CD14-positive monocyte (primary cell): ENCODE data around the gene GATD1. TPM values are rescaled to one million over a fixed set of nuclear protein-coding genes. Genes with fewer than 3 reads are reported as not detected.
A peak's percentile ranks its signal among the peaks of the same experiment; 100 is the strongest.

Source experiments
- DNase-seq, 3 donors: peaks; one replicate each; pipeline ENCODE4 v3.0.0-alpha.2; 2011 to 2022
- H2AFZ ChIP-seq: 2 replicates; pipeline ENCODE4 v1.6.0; 2012; ENCODE audit warnings: mild to moderate bottlenecking, low read depth, low read length, inconsistent platforms; ENCODE audit not compliant: insufficient read depth, poor library complexity, severe bottlenecking
- H3K27ac ChIP-seq, 2 donors: 1 replicate in 1 of 2; 2 replicates in 1 of 2; pipeline ENCODE4 v1.5.1; 2012 to 2013; ENCODE audit warnings: low read length in 2 of 2, control low read depth in 1 of 2, inconsistent platforms in 1 of 2, low read depth in 1 of 2, mild to moderate bottlenecking in 1 of 2
- H3K27me3 ChIP-seq, 2 donors: one replicate each; pipeline versions ENCODE4 v1.6.0 to v1.6.1; 2011 to 2013; ENCODE audit warnings: low read length in 2 of 2; ENCODE audit not compliant: control insufficient read depth in 2 of 2, insufficient read depth in 2 of 2
- H3K36me3 ChIP-seq, 2 donors: replicated peaks in 1 of 2; 1 replicate in 1 of 2; 2 replicates in 1 of 2; pipeline versions ENCODE4 v1.5.1 to v1.6.1; 2012 to 2013; ENCODE audit warnings: low read length in 2 of 2, control low read depth in 1 of 2, inconsistent platforms in 1 of 2, mild to moderate bottlenecking in 1 of 2; ENCODE audit not compliant: insufficient read depth in 2 of 2, control insufficient read depth in 1 of 2
- H3K4me1 ChIP-seq, 2 donors: 1 replicate in 1 of 2; 2 replicates in 1 of 2; pipeline versions ENCODE4 v1.5.1 to v1.6.1; 2012 to 2013; ENCODE audit warnings: low read length in 2 of 2, control low read depth in 1 of 2, inconsistent platforms in 1 of 2, mild to moderate bottlenecking in 1 of 2, moderate library complexity in 1 of 2; ENCODE audit not compliant: insufficient read depth in 2 of 2, control insufficient read depth in 1 of 2
- H3K4me2 ChIP-seq: replicated peaks from 2 replicates; pipeline ENCODE3; 2012; ENCODE audit warnings: low read length, moderate library complexity, mild to moderate bottlenecking; ENCODE audit not compliant: poor library complexity, severe bottlenecking; ENCODE audit errors: extremely low read depth
- H3K4me3 ChIP-seq, 3 experiments: fragments of 200-600 bp in 1 of 3; sonication (generic) in 1 of 3; replicated peaks in 1 of 3; 1 replicate in 2 of 3; 2 replicates in 1 of 3; pipeline ENCODE4 v1.5.1; 2011 to 2013; ENCODE audit warnings: low read length in 3 of 3, mild to moderate bottlenecking in 3 of 3, control low read depth in 2 of 3, low read depth in 2 of 3, inconsistent platforms in 1 of 3, moderate library complexity in 1 of 3
- H3K79me2 ChIP-seq: 2 replicates; pipeline ENCODE4 v1.6.0; 2012; ENCODE audit warnings: mild to moderate bottlenecking, control low read depth, inconsistent platforms, low read length, moderate library complexity; ENCODE audit not compliant: insufficient read depth
- H3K9ac ChIP-seq: 2 replicates; pipeline ENCODE4 v1.6.0; 2017; ENCODE audit warnings: low read length, mild to moderate bottlenecking; ENCODE audit not compliant: insufficient read depth, poor library complexity, severe bottlenecking
- H3K9me3 ChIP-seq, 2 donors: replicated peaks in 1 of 2; 1 replicate in 1 of 2; 2 replicates in 1 of 2; pipeline versions ENCODE4 v1.5.1 to v1.6.1; 2012 to 2013; ENCODE audit warnings: low read length in 2 of 2, control low read depth in 1 of 2; ENCODE audit not compliant: control insufficient read depth in 1 of 2, insufficient read depth in 1 of 2
- H4K20me1 ChIP-seq: 2 replicates; pipeline ENCODE4 v1.6.0; 2012; ENCODE audit warnings: mild to moderate bottlenecking, low read length, control low read depth, moderate library complexity; ENCODE audit not compliant: insufficient read depth
- H3K27ac Mint-ChIP-seq, 7 donors: one replicate each; pipeline ENCODE4 v1.8.0; 2020; ENCODE audit warnings: mild to moderate bottlenecking in 7 of 7, mixed read lengths in 7 of 7, moderate library complexity in 6 of 7, inconsistent platforms in 2 of 7
- H3K27me3 Mint-ChIP-seq, 3 donors: one replicate each; pipeline ENCODE4 v1.8.0; 2021 to 2022; ENCODE audit warnings: low read depth in 3 of 3, mild to moderate bottlenecking in 3 of 3, mixed read lengths in 3 of 3, moderate library complexity in 3 of 3, inconsistent platforms in 1 of 3
- H3K36me3 Mint-ChIP-seq, 2 donors: one replicate each; pipeline ENCODE4 v1.8.0; 2020; ENCODE audit warnings: mixed read lengths in 2 of 2, inconsistent platforms in 1 of 2, mild to moderate bottlenecking in 1 of 2
- H3K4me1 Mint-ChIP-seq: one replicate; pipeline ENCODE4 v1.8.0; 2020; ENCODE audit warnings: mild to moderate bottlenecking, mixed read lengths
- H3K4me3 Mint-ChIP-seq, 2 donors: one replicate each; pipeline ENCODE4 v1.8.0; 2020; ENCODE audit warnings: mild to moderate bottlenecking in 2 of 2, mixed read lengths in 2 of 2, moderate library complexity in 1 of 2
- H3K9me3 Mint-ChIP-seq, 7 donors: one replicate each; pipeline ENCODE4 v1.8.0; 2020 to 2022; ENCODE audit warnings: mixed read lengths in 7 of 7, mild to moderate bottlenecking in 6 of 7, moderate library complexity in 6 of 7, inconsistent platforms in 2 of 7
- CTCF ChIP-seq: fragments of 200-600 bp; IDR thresholded peaks from one replicate; pipeline ENCODE4 v1.8.0; 2022; ENCODE audit warnings: antibody characterized with exemption, mild to moderate bottlenecking
- WGBS: methylation state at CpG from one replicate; pipeline ENCODE4 v1.1.5; 2013; ENCODE audit warnings: missing lambda C conversion rate; ENCODE audit not compliant: insufficient coverage; 5-methylcytosine and 5-hydroxymethylcytosine counted together
- intact Hi-C, 2 donors: fragments of 100-400 bp; cut with micrococcal nuclease; formaldehyde crosslinking; loops; one replicate each; pipeline versions ENCODE4 v1.15.0 to v1.15.1; 2023
- polyA plus RNA-seq, 3 donors: library from polyadenylated mRNA; depleted of rRNA in 1 of 3; unstranded in 2 of 3; stranded (reverse) in 1 of 3; fragments of 300-500 nt in 2 of 3; fragments of >200 nt in 1 of 3; fragmentation: Illumina TruSeq in 2 of 3; gene quantifications; 1 replicate in 2 of 3; 2 replicates in 1 of 3; pipeline ENCODE4 v1.2.3, GENCODE V29; 2012 to 2021

GATD1 gene
- polyA plus RNA-seq, 3 donors, result 4.5 to 45.6 (median 4.6) TPM

- Mint-ChIP-seq H3K9me3 (peaks cover 0 to 2% (median 0%) of the 10 kb centered on the region in 7 donors), H3K27me3 (peaks cover 4 to 29% (median 8%) of the 10 kb centered on the region in 3 donors), H3K4me1 (peaks cover 14% of the 10 kb centered on the region), H3K4me3 (no peak overlapping the region), H3K27ac (no peak overlapping the region), H3K36me3 (peaks cover 9 to 15% of the 10 kb centered on the region in 2 donors)
- no peak for TF ChIP-seq CTCF
- H3K4me2 ChIP-seq, result no peak overlapping the region
- H3K36me3 ChIP-seq, result peaks cover 0 to 8% of the 10 kb centered on the region in 2 donors
- H3K79me2 ChIP-seq, result peaks cover 7% of the 10 kb centered on the region
- H3K4me1 ChIP-seq, result peaks cover 5 to 7% of the 10 kb centered on the region in 2 donors
- H3K9me3 ChIP-seq, result no peaks in the 10 kb centered on the region
- H2AFZ ChIP-seq, result no peak overlapping the region
- H3K4me3 ChIP-seq, result no peak overlapping the region
- H4K20me1 ChIP-seq, result peaks cover 5% of the 10 kb centered on the region
- intact Hi-C loops, result no loop called here
- 46% methylated on average over 18 of the region's 24 CpGs for WGBS
- H3K9ac ChIP-seq, result no peak overlapping the region
- DNase-seq, result peak in 1 of 3 donors; percentile 33
- H3K27ac ChIP-seq, result no peak overlapping the region
- peaks cover 0 to 10% of the 10 kb centered on the region in 2 donors for H3K27me3 ChIP-seq
These were observed 6.3 kb upstream of the GATD1 start for GRCh38 chr11:783581-784015.

- Histone ChIP-seq H3K27ac (no peak overlapping the region), H3K9me3 (no peaks in the 10 kb centered on the region), H2AFZ (no peak overlapping the region), H3K27me3 (no peaks in the 10 kb centered on the region), H3K9ac (no peak overlapping the region), H3K36me3 (peaks cover 0 to 8% of the 10 kb centered on the region in 2 donors), H3K4me2 (no peak overlapping the region), H3K4me1 (peaks cover 14 to 18% of the 10 kb centered on the region in 2 donors), H4K20me1 (peaks cover 4% of the 10 kb centered on the region), H3K79me2 (peaks cover 17% of the 10 kb centered on the region), H3K4me3 (no peak overlapping the region)
- Mint-ChIP-seq H3K27ac (no peak overlapping the region), H3K4me1 (peaks cover 23% of the 10 kb centered on the region), H3K9me3 (peaks cover 0 to 2% (median 0%) of the 10 kb centered on the region in 7 donors), H3K36me3 (peaks cover 9 to 15% of the 10 kb centered on the region in 2 donors), H3K4me3 (no peak overlapping the region), H3K27me3 (peaks cover 2 to 19% (median 4%) of the 10 kb centered on the region in 3 donors)
- intact Hi-C loops, result no loop called here
- WGBS, result 91% methylated on average over 25 of the region's 36 CpGs
- no peak for TF ChIP-seq CTCF
- no peak for DNase-seq
These were observed 5.2 kb upstream of the GATD1 start for GRCh38 chr11:782264-783174.
